ENCODE results near the gene EFNA5.

Gene EFNA5

GRCh38 chr5:107381189-107381856 is 289.4 kb downstream of the EFNA5 start:
- DNase-seq, result no peak

- DNase-seq, result no peak
Observed at GRCh38 chr5:107380654-107381053, 290.1 kb downstream of the EFNA5 start.

GRCh38 chr5:107378218-107378899 is 292.4 kb downstream of the EFNA5 start:
- no peak for DNase-seq

GRCh38 chr5:107377277-107377609 is 293.5 kb downstream of the EFNA5 start:
- no peak for DNase-seq

- DNase-seq, result no peak
Observed at GRCh38 chr5:107376546-107377276, 294.0 kb downstream of the EFNA5 start.

GRCh38 chr5:107373549-107374263 is 297.0 kb downstream of the EFNA5 start:
- DNase-seq, result no peak

GRCh38 chr5:107372723-107373450 is 297.9 kb downstream of the EFNA5 start:
- no peak for DNase-seq

GRCh38 chr5:107370396-107370968 is 300.3 kb downstream of the EFNA5 start:
- DNase-seq, result no peak

- DNase-seq, result no peak
Observed at GRCh38 chr5:107369622-107370021, 301.1 kb downstream of the EFNA5 start.

GRCh38 chr5:107368615-107369014 is 302.1 kb downstream of the EFNA5 start:
- DNase-seq, result no peak

GRCh38 chr5:107367939-107368338 is 302.8 kb downstream of the EFNA5 start:
- DNase-seq, result no peak

GRCh38 chr5:107367480-107367879 is 303.3 kb downstream of the EFNA5 start:
- DNase-seq, result no peak

- no peak for DNase-seq
Observed at GRCh38 chr5:107365320-107366109, 305.2 kb downstream of the EFNA5 start.

- DNase-seq, result no peak
Observed at GRCh38 chr5:107364443-107365319, 306.1 kb downstream of the EFNA5 start.

GRCh38 chr5:107363768-107364167 is 307.0 kb downstream of the EFNA5 start:
- no peak for DNase-seq

GRCh38 chr5:107361945-107362344 is 308.8 kb downstream of the EFNA5 start:
- no peak for DNase-seq

- no peak for DNase-seq
Observed at GRCh38 chr5:107359916-107360234, 310.9 kb downstream of the EFNA5 start.

- DNase-seq, result no peak
Observed at GRCh38 chr5:107359033-107359915, 311.5 kb downstream of the EFNA5 start.

GRCh38 chr5:107356891-107357290 is 313.8 kb downstream of the EFNA5 start:
- DNase-seq, result no peak

GRCh38 chr5:107352576-107352975 is 318.2 kb downstream of the EFNA5 start:
- no peak for DNase-seq

Data from effector CD8-positive, alpha-beta T cell (primary cell).